Neural progenitor cell (in vitro differentiated cells): Measurements from ENCODE around the gene SUMO2.

Experiments used
- EZH2 ChIP-seq: fragments of 200-600 bp; sonication (generic); IDR thresholded peaks from 2 replicates; pipeline ENCODE4 v1.6.1; 2017; ENCODE audit warnings: antibody characterized with exemption, mild to moderate bottlenecking, moderate library complexity
- TF ChIP-seq, protein P1 (sequence below): fragments of 200-600 bp; sonication (generic); IDR thresholded peaks from 2 replicates; pipeline ENCODE4 v1.5.1; 2017; ENCODE audit warnings: antibody characterized with exemption, mild to moderate bottlenecking

DNA sequence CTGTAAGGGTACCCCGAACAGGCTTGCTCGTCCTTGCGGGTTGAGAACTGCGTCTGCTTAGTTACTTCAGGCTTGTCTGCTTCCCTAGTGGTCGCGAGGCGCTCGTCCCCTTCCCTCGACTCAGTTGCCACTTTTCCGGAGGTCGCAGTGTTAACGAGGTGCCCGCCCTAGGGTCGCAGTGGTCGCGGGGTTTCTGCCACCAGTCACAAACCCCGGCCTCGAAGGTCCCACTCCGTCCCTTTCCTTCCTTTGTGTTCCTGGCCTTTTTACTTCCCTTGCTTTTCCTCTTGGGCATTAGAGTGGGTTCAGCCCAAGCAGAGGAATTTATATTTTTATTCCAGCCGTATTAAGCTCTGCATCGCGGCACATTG is 23.0 kb upstream of the SUMO2 start:
- TF ChIP-seq, protein P1, sequence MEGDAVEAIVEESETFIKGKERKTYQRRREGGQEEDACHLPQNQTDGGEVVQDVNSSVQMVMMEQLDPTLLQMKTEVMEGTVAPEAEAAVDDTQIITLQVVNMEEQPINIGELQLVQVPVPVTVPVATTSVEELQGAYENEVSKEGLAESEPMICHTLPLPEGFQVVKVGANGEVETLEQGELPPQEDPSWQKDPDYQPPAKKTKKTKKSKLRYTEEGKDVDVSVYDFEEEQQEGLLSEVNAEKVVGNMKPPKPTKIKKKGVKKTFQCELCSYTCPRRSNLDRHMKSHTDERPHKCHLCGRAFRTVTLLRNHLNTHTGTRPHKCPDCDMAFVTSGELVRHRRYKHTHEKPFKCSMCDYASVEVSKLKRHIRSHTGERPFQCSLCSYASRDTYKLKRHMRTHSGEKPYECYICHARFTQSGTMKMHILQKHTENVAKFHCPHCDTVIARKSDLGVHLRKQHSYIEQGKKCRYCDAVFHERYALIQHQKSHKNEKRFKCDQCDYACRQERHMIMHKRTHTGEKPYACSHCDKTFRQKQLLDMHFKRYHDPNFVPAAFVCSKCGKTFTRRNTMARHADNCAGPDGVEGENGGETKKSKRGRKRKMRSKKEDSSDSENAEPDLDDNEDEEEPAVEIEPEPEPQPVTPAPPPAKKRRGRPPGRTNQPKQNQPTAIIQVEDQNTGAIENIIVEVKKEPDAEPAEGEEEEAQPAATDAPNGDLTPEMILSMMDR: peak; percentile 32
- no peak for TF ChIP-seq EZH2
